C4-2B (cell line): Measurements from ENCODE around the gene SPCS3.

Experiments used
- CTCF ChIP-seq: fragments of 450-650 bp; conservative IDR thresholded peaks from 2 replicates; pipeline ENCODE4 v1.5.1; 2017; ENCODE audit warnings: mild to moderate bottlenecking
- ZFX ChIP-seq: fragments of 450-650 bp; IDR thresholded peaks from 2 replicates; pipeline ENCODE4 v1.6.1; 2017

GRCh38 chr4:176342384-176342783, 22.6 kb downstream of the SPCS3 start:
- no peak for TF ChIP-seq CTCF
- no peak for TF ChIP-seq ZFX
